Heart left ventricle (tissue), 13 donors: Measurements from ENCODE around the gene UQCR11.

Experiments used
- POLR2A ChIP-seq, 2 donors: fragments of 450-650 bp; IDR thresholded peaks; one replicate each; pipeline ENCODE4 v1.6.1; 2017; ENCODE audit warnings: antibody characterized with exemption in 2 of 2, mild to moderate bottlenecking in 2 of 2, moderate library complexity in 2 of 2
- TF ChIP-seq, protein P1 (sequence below), 12 donors: fragments of 200-600 bp; sonication (generic) in 4 of 12; IDR thresholded peaks; one replicate each; pipeline versions ENCODE4 v1.5.0 to v1.8.0; 2018 to 2022; ENCODE audit warnings: antibody characterized with exemption in 12 of 12, mild to moderate bottlenecking in 5 of 12
- donor health status: ischemic (EF 13 %, LVEDD 7.1; RV severe dilation, severe dysfunction).
- donor health status: DM: no; HTN: yes; CAD: no.
- donor health status: DM: no; HTN: no; CAD: no.
- donor health status: ischemic (EF 25% LVEDD 6.9; RV normal size, moderate dysfunction).
- donor health status: ischemic (EF 25% LVEDD 5.7; RV mildly dilated, moderate dysfunction).
- donor health status: ischemic (EF 35%, LVEDD 5.7; RV mildly dilated, moderate dysfunction).
- donor health status: nonischemic (EF 11% LVEDD 7.7; RV severe dilation, severe dysfunction).
- donor health status: DM: yes; HTN: yes; CAD: no.
- donor health status: PGD.
- donor health status: ischemic (EF 29% LVEDD 5.4; RV normal size, mild dysfunction).
- donor health status: nonischemic (EF 23%, LVEDD 6.1; RV moderate dilation, normal function).

DNA sequence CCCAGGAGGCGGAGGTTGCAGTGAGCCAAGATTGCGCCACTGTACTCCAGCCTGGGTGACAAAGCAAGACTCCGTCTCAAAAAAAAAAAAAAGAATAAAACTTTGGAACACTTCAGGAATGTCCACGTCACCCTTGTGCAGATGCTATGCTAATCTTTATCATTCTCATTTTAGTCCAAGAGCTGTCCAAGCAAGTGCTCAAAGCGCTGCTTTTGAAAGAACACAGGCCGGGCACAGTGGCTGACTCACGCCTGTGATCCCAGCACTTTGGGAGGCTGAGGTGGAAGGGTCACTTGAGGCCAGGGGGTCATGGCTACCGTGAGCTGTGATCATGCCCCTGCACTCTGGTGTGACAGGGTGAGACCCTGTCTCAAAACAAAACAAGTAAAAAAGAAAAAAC, 11.1 kb upstream of the UQCR11 start:
- TF ChIP-seq, protein P1, sequence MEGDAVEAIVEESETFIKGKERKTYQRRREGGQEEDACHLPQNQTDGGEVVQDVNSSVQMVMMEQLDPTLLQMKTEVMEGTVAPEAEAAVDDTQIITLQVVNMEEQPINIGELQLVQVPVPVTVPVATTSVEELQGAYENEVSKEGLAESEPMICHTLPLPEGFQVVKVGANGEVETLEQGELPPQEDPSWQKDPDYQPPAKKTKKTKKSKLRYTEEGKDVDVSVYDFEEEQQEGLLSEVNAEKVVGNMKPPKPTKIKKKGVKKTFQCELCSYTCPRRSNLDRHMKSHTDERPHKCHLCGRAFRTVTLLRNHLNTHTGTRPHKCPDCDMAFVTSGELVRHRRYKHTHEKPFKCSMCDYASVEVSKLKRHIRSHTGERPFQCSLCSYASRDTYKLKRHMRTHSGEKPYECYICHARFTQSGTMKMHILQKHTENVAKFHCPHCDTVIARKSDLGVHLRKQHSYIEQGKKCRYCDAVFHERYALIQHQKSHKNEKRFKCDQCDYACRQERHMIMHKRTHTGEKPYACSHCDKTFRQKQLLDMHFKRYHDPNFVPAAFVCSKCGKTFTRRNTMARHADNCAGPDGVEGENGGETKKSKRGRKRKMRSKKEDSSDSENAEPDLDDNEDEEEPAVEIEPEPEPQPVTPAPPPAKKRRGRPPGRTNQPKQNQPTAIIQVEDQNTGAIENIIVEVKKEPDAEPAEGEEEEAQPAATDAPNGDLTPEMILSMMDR (IDR thresholded peaks at IDR 0.05) = no peak
- TF ChIP-seq POLR2A (IDR thresholded peaks at IDR 0.05) = no peak
